ENCODE results near the gene RNF182.

- no peak for TF ChIP-seq POLR2A (IDR thresholded peaks at IDR 0.05)
- TF ChIP-seq, protein P1, sequence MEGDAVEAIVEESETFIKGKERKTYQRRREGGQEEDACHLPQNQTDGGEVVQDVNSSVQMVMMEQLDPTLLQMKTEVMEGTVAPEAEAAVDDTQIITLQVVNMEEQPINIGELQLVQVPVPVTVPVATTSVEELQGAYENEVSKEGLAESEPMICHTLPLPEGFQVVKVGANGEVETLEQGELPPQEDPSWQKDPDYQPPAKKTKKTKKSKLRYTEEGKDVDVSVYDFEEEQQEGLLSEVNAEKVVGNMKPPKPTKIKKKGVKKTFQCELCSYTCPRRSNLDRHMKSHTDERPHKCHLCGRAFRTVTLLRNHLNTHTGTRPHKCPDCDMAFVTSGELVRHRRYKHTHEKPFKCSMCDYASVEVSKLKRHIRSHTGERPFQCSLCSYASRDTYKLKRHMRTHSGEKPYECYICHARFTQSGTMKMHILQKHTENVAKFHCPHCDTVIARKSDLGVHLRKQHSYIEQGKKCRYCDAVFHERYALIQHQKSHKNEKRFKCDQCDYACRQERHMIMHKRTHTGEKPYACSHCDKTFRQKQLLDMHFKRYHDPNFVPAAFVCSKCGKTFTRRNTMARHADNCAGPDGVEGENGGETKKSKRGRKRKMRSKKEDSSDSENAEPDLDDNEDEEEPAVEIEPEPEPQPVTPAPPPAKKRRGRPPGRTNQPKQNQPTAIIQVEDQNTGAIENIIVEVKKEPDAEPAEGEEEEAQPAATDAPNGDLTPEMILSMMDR (IDR thresholded peaks at IDR 0.05): no peak
Measured at GRCh38 chr6:14008809-14009208, 84.1 kb downstream of the RNF182 start.

All from thyroid gland (tissue), 4 donors.